ENCODE results near the gene SUPT6H.

The SUPT6H gene

DNA sequence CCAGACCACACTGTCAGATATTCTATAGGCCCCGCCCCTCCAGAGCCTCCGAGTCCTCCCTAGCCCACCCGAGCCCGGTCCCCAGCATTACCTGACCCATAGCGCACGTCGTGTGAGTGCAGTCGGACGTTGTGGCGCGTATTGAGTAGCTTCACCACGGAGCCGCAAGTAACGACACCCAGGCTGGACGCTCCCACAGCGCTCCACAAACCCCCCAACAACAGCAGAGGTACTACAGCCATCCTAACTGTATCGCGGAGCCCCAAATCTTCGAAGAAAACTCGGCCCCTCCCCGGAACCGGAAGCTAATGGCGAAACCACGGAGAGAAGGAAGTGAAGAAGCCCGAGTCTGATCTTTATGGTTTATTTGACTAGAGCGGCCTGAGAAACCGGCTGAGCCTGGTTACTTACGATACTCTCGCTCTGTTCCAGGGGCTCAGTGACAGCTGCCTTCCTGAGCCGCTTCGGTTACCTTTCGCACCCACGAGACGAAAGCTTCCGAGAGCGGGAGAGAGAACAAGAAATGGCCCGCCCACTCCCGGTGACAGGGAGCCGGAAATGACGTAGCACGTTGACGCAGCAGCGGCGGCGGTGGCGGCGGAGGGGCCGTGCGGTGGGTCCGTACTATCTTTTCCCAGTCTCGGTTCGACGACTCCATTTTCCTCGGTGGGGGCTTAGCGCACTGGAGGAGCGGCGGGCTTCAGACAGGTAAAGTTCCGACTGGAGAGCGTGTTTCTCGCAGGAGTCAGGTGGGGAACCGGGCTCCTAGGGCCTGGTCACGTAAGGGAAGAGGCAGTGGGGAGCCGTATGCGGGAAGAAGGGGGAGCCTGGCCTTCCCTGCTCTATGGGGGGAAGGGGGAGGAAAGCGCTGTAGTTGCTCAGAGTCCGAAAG lies at the start of gene SUPT6H, which contains the start of gene SDF2:
Gene SUPT6H, plus strand, starts transcription at position 571 of the 892 bp plus-strand sequence. CDS start 11,197 bp downstream, outside the sequence.
Gene SDF2, minus strand, starts transcription at position 272 of the 892 bp plus-strand sequence. Its CDS starts 30 bp downstream, at position 242.
- TF ChIP-seq BACH2 (CRISPR knock-in tag; IDR thresholded peaks at IDR 0.05; ENCODE audit: borderline replicate concordance) (no peak), CREB5 (CRISPR knock-in tag; IDR thresholded peaks at IDR 0.05; ENCODE audit: low read depth) (0 out of 2 replicates have a peak, but pooled peaks have one; percentile 10), PPARA (CRISPR knock-in tag; IDR thresholded peaks at IDR 0.05; ENCODE audit: borderline replicate concordance) (no peak)
- ATAC-seq: peak; percentile 90

GRCh38 chr17:28612531-28612930 lies 49.5 kb upstream of the SUPT6H start:
- no peak for ATAC-seq
- TF ChIP-seq OSR1 (CRISPR knock-in tag; IDR thresholded peaks at IDR 0.05): no peak
- TF ChIP-seq, protein P1, sequence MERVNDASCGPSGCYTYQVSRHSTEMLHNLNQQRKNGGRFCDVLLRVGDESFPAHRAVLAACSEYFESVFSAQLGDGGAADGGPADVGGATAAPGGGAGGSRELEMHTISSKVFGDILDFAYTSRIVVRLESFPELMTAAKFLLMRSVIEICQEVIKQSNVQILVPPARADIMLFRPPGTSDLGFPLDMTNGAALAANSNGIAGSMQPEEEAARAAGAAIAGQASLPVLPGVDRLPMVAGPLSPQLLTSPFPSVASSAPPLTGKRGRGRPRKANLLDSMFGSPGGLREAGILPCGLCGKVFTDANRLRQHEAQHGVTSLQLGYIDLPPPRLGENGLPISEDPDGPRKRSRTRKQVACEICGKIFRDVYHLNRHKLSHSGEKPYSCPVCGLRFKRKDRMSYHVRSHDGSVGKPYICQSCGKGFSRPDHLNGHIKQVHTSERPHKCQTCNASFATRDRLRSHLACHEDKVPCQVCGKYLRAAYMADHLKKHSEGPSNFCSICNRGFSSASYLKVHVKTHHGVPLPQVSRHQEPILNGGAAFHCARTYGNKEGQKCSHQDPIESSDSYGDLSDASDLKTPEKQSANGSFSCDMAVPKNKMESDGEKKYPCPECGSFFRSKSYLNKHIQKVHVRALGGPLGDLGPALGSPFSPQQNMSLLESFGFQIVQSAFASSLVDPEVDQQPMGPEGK (CRISPR knock-in tag; IDR thresholded peaks at IDR 0.05; ENCODE audit: borderline replicate concordance): no peak

DNA sequence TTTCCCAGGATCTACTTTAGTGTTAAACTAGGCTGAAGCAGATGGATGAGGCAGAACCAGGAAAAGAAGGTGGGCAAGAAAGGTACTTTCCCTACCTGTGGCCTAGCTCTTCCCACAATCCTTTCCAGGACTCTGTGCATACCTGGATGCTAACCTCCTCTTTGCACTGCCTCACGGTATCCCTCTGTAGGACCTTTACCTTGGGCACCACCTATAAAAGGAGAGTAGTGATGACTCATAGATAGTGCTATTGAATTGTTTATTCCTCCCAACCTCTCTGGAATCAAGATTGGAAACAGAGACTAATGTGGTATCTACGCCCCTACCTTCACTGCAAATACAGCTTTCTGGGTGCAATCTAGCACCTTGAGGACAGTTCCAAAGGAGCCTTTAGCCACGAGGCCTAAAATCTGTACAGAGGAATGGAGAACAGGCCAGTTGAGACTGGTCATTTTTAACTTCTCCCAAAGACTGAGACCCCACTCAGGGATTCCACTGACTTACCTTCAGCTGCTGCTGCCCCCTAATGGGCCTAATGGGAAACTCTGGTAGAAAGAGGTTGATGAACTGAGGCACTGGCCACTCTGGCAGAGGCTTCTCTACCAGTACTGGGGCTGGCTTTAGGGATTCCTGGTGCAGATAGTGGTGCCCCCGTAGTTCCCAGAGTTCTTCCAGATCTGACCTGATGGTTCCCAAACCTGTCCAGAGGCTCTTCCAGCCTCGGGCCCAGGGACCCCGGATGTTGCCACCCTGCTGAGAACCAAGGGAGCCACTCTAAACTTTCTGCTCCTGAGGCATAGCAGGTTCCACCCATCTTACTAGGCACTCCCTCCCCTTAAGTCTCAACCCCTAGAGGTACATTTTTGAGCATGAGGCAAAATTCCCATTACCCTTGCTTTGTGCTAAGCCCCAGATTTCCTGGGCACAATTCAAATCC lies 48.8 kb upstream of the SUPT6H start:
- TF ChIP-seq TOX (CRISPR knock-in tag; IDR thresholded peaks at IDR 0.05; ENCODE audit: borderline replicate concordance) (no peak), TCF4 (CRISPR knock-in tag; IDR thresholded peaks at IDR 0.05; ENCODE audit: borderline replicate concordance) (no peak), ZFP30 (CRISPR knock-in tag; IDR thresholded peaks at IDR 0.05) (no peak), CSDC2 (CRISPR knock-in tag; IDR thresholded peaks at IDR 0.05) (no peak), ISL1 (CRISPR knock-in tag; IDR thresholded peaks at IDR 0.05) (no peak), ZC3H10 (CRISPR knock-in tag; IDR thresholded peaks at IDR 0.05) (no peak)
- TF ChIP-seq, protein P2, sequence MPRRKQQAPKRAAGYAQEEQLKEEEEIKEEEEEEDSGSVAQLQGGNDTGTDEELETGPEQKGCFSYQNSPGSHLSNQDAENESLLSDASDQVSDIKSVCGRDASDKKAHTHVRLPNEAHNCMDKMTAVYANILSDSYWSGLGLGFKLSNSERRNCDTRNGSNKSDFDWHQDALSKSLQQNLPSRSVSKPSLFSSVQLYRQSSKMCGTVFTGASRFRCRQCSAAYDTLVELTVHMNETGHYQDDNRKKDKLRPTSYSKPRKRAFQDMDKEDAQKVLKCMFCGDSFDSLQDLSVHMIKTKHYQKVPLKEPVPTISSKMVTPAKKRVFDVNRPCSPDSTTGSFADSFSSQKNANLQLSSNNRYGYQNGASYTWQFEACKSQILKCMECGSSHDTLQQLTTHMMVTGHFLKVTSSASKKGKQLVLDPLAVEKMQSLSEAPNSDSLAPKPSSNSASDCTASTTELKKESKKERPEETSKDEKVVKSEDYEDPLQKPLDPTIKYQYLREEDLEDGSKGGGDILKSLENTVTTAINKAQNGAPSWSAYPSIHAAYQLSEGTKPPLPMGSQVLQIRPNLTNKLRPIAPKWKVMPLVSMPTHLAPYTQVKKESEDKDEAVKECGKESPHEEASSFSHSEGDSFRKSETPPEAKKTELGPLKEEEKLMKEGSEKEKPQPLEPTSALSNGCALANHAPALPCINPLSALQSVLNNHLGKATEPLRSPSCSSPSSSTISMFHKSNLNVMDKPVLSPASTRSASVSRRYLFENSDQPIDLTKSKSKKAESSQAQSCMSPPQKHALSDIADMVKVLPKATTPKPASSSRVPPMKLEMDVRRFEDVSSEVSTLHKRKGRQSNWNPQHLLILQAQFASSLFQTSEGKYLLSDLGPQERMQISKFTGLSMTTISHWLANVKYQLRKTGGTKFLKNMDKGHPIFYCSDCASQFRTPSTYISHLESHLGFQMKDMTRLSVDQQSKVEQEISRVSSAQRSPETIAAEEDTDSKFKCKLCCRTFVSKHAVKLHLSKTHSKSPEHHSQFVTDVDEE (CRISPR knock-in tag; IDR thresholded peaks at IDR 0.05): no peak
- TF ChIP-seq, protein P3, sequence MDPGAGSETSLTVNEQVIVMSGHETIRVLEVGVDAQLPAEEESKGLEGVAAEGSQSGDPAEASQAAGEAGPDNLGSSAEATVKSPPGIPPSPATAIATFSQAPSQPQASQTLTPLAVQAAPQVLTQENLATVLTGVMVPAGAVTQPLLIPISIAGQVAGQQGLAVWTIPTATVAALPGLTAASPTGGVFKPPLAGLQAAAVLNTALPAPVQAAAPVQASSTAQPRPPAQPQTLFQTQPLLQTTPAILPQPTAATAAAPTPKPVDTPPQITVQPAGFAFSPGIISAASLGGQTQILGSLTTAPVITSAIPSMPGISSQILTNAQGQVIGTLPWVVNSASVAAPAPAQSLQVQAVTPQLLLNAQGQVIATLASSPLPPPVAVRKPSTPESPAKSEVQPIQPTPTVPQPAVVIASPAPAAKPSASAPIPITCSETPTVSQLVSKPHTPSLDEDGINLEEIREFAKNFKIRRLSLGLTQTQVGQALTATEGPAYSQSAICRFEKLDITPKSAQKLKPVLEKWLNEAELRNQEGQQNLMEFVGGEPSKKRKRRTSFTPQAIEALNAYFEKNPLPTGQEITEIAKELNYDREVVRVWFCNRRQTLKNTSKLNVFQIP (CRISPR knock-in tag; IDR thresholded peaks at IDR 0.05; ENCODE audit: borderline replicate concordance, low read depth): no peak
- TF ChIP-seq, protein P1 (CRISPR knock-in tag; IDR thresholded peaks at IDR 0.05; ENCODE audit: borderline replicate concordance): no peak
- TF ChIP-seq, protein P4, sequence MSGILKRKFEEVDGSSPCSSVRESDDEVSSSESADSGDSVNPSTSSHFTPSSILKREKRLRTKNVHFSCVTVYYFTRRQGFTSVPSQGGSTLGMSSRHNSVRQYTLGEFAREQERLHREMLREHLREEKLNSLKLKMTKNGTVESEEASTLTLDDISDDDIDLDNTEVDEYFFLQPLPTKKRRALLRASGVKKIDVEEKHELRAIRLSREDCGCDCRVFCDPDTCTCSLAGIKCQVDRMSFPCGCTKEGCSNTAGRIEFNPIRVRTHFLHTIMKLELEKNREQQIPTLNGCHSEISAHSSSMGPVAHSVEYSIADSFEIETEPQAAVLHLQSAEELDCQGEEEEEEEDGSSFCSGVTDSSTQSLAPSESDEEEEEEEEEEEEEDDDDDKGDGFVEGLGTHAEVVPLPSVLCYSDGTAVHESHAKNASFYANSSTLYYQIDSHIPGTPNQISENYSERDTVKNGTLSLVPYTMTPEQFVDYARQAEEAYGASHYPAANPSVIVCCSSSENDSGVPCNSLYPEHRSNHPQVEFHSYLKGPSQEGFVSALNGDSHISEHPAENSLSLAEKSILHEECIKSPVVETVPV (CRISPR knock-in tag; IDR thresholded peaks at IDR 0.05): no peak
- ATAC-seq: peak; percentile 84
